Heart right ventricle (tissue), 16 donors: ENCODE measurements around the gene ARID5B. TPM values are rescaled to one million over a fixed set of nuclear protein-coding genes. Genes with fewer than 3 reads are reported as not detected.

Experiments used
- ATAC-seq, 8 donors: fragments of 200-7000 bp; cut with Tn5 transposase; one replicate each; pipeline ENCODE4 v1.9.1; 2020; ENCODE audit warnings: mild to moderate bottlenecking in 8 of 8, moderate library complexity in 8 of 8, moderate number of reproducible peaks in 1 of 8
- DNase-seq, 2 donors: peaks; one replicate each; pipeline ENCODE4 v3.0.0-alpha.2; 2020
- H3K27ac ChIP-seq, 10 donors: fragments of 200-600 bp; sonication (generic) in 2 of 10; one replicate each; pipeline versions ENCODE4 v1.5.0 to v1.8.0; 2020 to 2022; ENCODE audit warnings: mild to moderate bottlenecking in 3 of 10
- H3K27me3 ChIP-seq, 7 donors: fragments of 200-600 bp; one replicate each; pipeline ENCODE4 v1.8.0; 2021 to 2022; ENCODE audit warnings: mild to moderate bottlenecking in 2 of 7
- H3K36me3 ChIP-seq, 9 donors: fragments of 200-600 bp; sonication (generic) in 1 of 9; one replicate each; pipeline versions ENCODE4 v1.5.0 to v1.8.0; 2020 to 2022; ENCODE audit warnings: mild to moderate bottlenecking in 2 of 9
- H3K4me1 ChIP-seq, 9 donors: fragments of 200-600 bp; sonication (generic) in 1 of 9; one replicate each; pipeline versions ENCODE4 v1.5.0 to v1.8.0; 2020 to 2022; ENCODE audit warnings: mild to moderate bottlenecking in 4 of 9
- H3K4me3 ChIP-seq, 10 donors: fragments of 200-600 bp; sonication (generic) in 2 of 10; one replicate each; pipeline versions ENCODE4 v1.5.0 to v1.8.0; 2020 to 2022; ENCODE audit warnings: mild to moderate bottlenecking in 7 of 10, moderate library complexity in 2 of 10
- H3K9me3 ChIP-seq, 11 donors: fragments of 200-600 bp in 10 of 11; sonication (generic) in 2 of 11; one replicate each; pipeline versions ENCODE4 v1.5.0 to v1.8.0; 2013 to 2022; ENCODE audit warnings: mild to moderate bottlenecking in 2 of 11, control low read depth in 1 of 11, moderate library complexity in 1 of 11
- WGBS, 2 donors: extraction: QIAGEN DNeasy Blood & Tissue Kit; methylation state at CpG; one replicate each; pipeline ENCODE4 v1.1.7; 2013; ENCODE audit warnings: inconsistent platforms in 1 of 2; 5-methylcytosine and 5-hydroxymethylcytosine counted together
- intact Hi-C, 10 donors: fragments of 100-400 bp; cut with DNase I; formaldehyde crosslinking; loops; one replicate each; pipeline versions ENCODE4 v1.11.1 to v1.14.2; 2022
- polyA plus RNA-seq, 2 donors: library from polyadenylated mRNA; stranded (reverse); fragments of 200-250 nt; gene quantifications; one replicate each; pipeline ENCODE4 v1.2.3, GENCODE V29; 2013
- total RNA-seq, 10 donors: library from RNA; stranded (reverse); fragmentation: NEBNext Ultra II Directional in 3 of 10; extraction: Animal tissue kit (Norgen Biotek cat#: 25700) in 3 of 10; gene quantifications; one replicate each; pipeline versions ENCODE4 v1.2.1 to v1.2.4, GENCODE V29; 2021 to 2023
- TF ChIP-seq, protein P1 (sequence below), 9 donors: fragments of 200-600 bp; sonication (generic) in 2 of 9; IDR thresholded peaks; one replicate each; pipeline versions ENCODE4 v1.5.0 to v1.8.0; 2021 to 2022; ENCODE audit warnings: antibody characterized with exemption in 9 of 9, mild to moderate bottlenecking in 5 of 9, moderate library complexity in 1 of 9
- donor health status: Arrhythmogenic right ventricular cardiomyopathy.
- donor health status: ischemic (EF 13 %, LVEDD 7.1; RV severe dilation, severe dysfunction).
- donor health status: healthy with polysubstance abuse.
- donor health status: DM: no; HTN: yes; CAD: no.
- donor health status: DM: no; HTN: no; CAD: no.
- donor health status: ischemic (EF 25% LVEDD 6.9; RV normal size, moderate dysfunction).
- donor health status: ischemic (EF 25% LVEDD 5.7; RV mildly dilated, moderate dysfunction).
- donor health status: healthy.
- donor health status: DM: yes; HTN: yes; CAD: no.
- donor health status: Ischemic cardiomyopathy.
- donor health status: ischemic (EF 35%, LVEDD 5.7; RV mildly dilated, moderate dysfunction).
- donor health status: nonischemic (EF 11% LVEDD 7.7; RV severe dilation, severe dysfunction).
- donor health status: DM: yes; HTN: yes; CAD: no.
- donor health status: PGD.
- donor health status: ischemic (EF 29% LVEDD 5.4; RV normal size, mild dysfunction).
- donor health status: nonischemic (EF 23%, LVEDD 6.1; RV moderate dilation, normal function).

The ARID5B gene
- total and polyA plus RNA-seq, 12 donors: 5.3 to 108 (median 25.5) TPM

DNA sequence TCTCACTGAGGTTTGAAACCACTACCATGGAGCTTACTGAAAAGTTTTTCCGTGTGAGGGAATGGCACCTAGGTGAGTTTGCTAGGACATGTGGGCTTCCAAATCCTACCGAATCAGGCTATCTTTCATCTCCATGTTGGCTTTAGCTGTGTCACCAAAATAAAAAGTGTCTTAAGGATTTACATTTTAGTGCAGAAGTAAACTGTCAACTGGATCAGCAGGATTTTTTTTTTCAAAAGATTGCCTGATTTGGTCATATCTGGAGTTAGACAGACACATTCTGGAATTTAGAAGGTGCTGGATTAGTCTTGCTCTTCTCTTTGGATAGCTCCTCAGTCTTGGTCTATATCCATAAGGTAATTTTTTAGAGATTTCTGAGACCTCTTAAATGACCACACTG, 5.5 kb downstream of the ARID5B start:
- DNase-seq (no peak), ATAC-seq (no peak)
- no peaks in the 10 kb centered on the region for H3K36me3 ChIP-seq
- peaks cover 0 to 41% (median 12%) of the 10 kb centered on the region in 9 donors for H3K4me1 ChIP-seq
- intact Hi-C loops: loop anchor here in 4 of 10 donors (10.0 kb wide), 3 partner anchors 58 to 88 kb away; no protein-coding TSS in a partner anchor
- 85 to 90% methylated on average over 2 of the region's 2 CpGs for WGBS, 2 donors
- TF ChIP-seq, protein P1, sequence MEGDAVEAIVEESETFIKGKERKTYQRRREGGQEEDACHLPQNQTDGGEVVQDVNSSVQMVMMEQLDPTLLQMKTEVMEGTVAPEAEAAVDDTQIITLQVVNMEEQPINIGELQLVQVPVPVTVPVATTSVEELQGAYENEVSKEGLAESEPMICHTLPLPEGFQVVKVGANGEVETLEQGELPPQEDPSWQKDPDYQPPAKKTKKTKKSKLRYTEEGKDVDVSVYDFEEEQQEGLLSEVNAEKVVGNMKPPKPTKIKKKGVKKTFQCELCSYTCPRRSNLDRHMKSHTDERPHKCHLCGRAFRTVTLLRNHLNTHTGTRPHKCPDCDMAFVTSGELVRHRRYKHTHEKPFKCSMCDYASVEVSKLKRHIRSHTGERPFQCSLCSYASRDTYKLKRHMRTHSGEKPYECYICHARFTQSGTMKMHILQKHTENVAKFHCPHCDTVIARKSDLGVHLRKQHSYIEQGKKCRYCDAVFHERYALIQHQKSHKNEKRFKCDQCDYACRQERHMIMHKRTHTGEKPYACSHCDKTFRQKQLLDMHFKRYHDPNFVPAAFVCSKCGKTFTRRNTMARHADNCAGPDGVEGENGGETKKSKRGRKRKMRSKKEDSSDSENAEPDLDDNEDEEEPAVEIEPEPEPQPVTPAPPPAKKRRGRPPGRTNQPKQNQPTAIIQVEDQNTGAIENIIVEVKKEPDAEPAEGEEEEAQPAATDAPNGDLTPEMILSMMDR (IDR thresholded peaks at IDR 0.05): no peak
- no peak overlapping the region for H3K27ac ChIP-seq
- H3K27me3 ChIP-seq: no peaks in the 10 kb centered on the region
- H3K9me3 ChIP-seq: peaks cover 0 to 2% (median 0%) of the 10 kb centered on the region in 11 donors
- no peak overlapping the region for H3K4me3 ChIP-seq

DNA sequence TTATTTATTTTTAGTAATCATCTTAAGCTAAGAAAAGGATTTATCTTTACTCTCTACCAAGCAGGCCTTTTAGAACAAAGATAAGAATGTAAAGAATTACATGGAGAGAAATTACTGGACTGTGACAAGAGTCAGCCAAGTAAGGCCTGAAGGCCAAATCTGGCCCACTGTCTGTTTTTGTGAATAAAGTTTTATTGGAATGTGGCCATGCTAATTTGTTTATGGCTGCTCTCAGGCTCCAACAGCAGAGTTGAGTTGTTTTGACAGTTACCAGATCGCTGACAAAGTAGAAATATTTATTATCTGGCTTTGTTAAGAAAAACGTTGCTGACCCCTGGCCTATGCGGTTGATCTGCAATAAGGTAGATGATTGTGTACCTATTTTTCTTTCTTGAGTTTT, 6.1 kb downstream of the ARID5B start:
- intact Hi-C loops: loop anchor here in 4 of 10 donors (10.0 kb wide), 3 partner anchors 57 to 87 kb away; no protein-coding TSS in a partner anchor
- DNase-seq (no peak), ATAC-seq (no peak)
- WGBS, 2 donors: 81 to 83% methylated on average over 3 of the region's 3 CpGs
- TF ChIP-seq, protein P1 (IDR thresholded peaks at IDR 0.05): no peak
- Histone ChIP-seq H3K36me3 (no peaks in the 10 kb centered on the region), H3K4me1 (peaks cover 0 to 41% (median 12%) of the 10 kb centered on the region in 9 donors), H3K27ac (no peak overlapping the region), H3K4me3 (no peak overlapping the region), H3K9me3 (peaks cover 0 to 2% (median 0%) of the 10 kb centered on the region in 11 donors), H3K27me3 (no peaks in the 10 kb centered on the region)

DNA sequence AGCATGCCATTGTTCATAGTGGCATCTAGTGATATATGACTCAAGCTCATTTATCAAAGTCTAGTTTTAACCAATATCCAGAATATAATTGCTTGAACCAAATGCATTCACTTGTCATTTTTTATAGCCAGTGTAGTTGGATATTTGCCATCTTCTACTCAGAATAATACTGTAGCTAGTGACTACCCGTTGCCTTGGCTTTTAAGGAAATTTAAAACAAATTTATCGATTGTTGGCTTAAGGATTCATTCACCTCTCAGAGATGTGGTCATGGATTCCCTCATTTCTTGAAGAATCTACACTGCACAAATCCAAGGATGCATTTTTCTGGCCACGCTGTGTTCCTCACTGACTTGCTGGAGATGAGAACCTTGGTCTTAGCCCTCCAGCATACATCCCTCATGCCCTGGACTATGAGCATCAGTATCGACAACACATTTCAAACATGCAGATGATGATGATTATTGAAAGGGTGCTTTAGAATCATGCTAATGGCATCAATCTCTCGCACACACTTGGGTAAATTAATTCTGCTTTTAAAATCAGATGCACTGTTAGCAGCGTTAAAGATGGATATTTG, 8.8 kb downstream of the ARID5B start:
- intact Hi-C loops: no loop called here
- ATAC-seq: no peak
- no peaks in the 10 kb centered on the region for H3K27me3 ChIP-seq
- H3K27ac ChIP-seq: no peak overlapping the region
- TF ChIP-seq, protein P1 (IDR thresholded peaks at IDR 0.05): no peak
- H3K4me3 ChIP-seq: no peak overlapping the region
- 93 to 94% methylated on average over 6 of the region's 6 CpGs for WGBS, 2 donors
- DNase-seq: no peak
- H3K9me3 ChIP-seq: peaks cover 0 to 2% (median 0%) of the 10 kb centered on the region in 11 donors
- H3K4me1 ChIP-seq: peaks cover 0 to 32% (median 0%) of the 10 kb centered on the region in 9 donors
- peaks cover 0 to 15% (median 0%) of the 10 kb centered on the region in 9 donors for H3K36me3 ChIP-seq

DNA sequence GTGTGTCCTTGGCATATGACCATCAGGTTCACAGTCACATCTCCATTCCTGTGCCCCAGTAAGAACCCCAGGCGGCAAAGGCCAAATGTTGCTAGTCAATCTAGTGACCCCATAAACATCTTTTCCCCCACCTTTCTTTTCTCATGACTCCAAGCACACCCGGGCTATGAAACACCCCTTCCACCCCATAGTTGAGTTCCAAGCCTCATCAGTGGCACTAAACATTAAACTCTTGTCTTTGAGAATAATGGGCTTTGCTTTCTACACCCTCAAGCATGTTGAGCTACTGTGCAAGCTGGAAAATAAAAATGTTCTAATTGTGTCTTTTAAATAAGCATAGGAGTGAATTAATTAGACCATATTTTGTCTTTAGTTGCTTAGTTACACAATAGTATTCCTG, 9.4 kb downstream of the ARID5B start:
- H3K4me3 ChIP-seq: no peak overlapping the region
- intact Hi-C loops: no loop called here
- H3K4me1 ChIP-seq: peaks cover 0 to 26% (median 0%) of the 10 kb centered on the region in 9 donors
- TF ChIP-seq, protein P1 (IDR thresholded peaks at IDR 0.05): no peak
- peaks cover 0 to 21% (median 0%) of the 10 kb centered on the region in 9 donors for H3K36me3 ChIP-seq
- DNase-seq (no peak), ATAC-seq (peak in 1 of 8 donors; percentile 29)
- H3K27me3 ChIP-seq: no peaks in the 10 kb centered on the region
- no peak overlapping the region for H3K27ac ChIP-seq
- 87 to 94% methylated on average over 2 of the region's 2 CpGs for WGBS, 2 donors
- H3K9me3 ChIP-seq: peaks cover 0 to 2% (median 0%) of the 10 kb centered on the region in 11 donors
